HG03066 (cell line): ENCODE measurements around the gene NCAM2.

Experiments used
- ATAC-seq: cut with Tn5 transposase; IDR thresholded peaks from one replicate; pipeline ENCODE4 v1.9.1; 2021; ENCODE audit warnings: low read depth; ENCODE audit not compliant: unreplicated experiment

NCAM2 gene

DNA sequence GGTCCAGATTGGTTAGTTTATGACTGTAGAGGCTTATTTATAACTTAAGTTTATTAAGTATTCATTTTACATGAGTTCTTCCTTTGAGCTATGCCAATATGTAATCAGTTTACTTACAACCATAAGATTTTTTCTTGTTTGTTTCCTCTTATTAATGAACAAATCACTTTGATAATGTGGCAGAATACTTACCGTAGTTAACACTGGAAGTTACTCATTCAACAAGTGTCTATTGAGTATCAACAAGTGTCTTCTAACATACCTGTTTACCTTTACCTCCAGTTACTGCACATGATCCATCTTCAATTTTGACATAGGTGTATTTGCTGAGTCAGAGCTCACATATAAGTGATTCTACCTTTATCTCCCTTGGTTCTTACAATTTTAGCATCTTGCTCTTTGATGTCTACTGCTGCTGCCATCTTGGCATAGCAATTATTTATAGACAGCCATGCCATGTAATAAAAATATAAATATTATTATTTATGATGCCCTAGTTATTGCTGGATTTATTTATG, 205.7 kb downstream of the NCAM2 start:
- ATAC-seq: no peak

DNA sequence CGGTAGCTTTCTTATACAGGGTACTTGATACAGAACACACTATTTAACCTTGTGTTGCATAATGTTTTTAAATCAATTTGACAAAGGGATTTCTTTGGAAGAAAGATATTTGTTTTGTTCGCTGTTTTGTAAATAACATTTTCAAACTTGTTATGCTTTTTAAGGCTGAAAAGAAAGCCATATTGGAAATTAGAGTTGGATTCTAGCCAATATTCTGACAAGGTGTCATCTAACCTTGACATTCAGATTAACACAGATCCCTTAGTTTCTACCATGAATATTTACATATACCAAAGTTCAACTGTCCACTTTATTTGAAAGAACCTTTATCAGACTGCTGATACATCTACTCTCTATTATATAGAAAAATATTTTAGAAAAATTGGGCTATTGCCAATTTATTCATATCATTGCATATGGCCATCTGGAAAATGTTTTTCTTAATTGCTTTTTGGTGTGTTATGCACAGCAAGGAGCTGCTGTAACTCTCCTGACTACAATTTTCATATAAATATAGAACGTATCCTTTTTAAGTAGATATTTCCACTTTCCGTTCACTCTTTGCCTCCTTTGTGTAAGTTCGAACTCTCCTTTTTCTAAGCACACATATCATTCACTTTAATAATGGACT, 206.3 kb downstream of the NCAM2 start:
- no peak for ATAC-seq

DNA sequence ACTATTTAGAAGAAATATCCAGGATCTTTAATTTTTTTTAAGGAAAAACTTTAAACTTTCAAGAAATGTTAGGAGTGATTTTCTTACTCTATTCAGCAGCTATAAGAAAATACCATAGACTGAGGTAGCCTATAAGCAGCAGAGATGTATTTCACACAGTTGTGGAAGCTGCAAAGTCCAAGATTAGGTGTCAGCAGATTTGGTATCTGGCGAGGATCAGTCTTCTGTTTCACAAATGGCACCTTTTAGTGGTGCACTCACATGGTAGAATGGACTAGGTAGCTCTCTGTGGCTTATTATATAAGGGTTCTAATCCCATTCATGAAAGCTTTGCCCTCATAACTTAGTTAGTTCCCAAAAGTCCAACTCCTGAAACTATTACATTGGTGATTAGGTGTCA, 207.4 kb downstream of the NCAM2 start:
- ATAC-seq: no peak

DNA sequence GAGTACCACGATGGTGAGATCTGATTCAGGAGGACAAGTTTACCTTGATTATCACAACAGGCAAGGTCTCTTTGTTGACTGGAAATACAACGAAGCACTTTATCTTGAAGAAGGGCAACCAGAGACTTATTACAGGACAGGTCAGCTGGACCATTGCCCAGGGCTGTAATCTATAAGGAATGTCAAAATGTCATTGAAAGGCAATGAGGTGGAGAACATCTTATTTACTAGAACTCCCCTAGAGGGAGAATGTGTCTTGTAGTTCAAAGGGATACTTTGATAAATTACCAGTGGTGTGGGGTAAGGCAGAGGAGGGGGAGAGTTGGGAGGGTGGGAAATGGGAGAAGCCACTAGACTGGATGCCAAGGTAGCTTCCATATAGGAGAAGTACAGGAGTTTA, 212.3 kb downstream of the NCAM2 start:
- no peak for ATAC-seq

DNA sequence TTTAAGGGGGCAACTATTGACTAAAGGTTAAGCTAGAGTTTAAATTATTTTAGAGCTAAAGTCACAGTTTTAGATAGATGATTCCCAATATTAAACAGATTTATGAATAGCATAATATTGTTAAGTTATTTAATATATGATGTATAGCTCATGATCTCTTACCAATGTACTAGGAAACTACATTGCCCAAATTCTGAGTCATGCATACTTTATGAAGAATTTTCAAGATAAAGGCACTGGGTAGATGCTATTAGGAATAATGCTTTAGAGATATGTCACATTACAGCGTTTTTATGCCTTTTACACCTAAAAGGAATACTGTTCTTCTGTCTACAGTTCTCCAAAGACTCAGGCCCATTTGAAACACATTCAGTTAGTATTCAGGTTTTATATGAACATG, 215.1 kb downstream of the NCAM2 start:
- ATAC-seq: no peak

DNA sequence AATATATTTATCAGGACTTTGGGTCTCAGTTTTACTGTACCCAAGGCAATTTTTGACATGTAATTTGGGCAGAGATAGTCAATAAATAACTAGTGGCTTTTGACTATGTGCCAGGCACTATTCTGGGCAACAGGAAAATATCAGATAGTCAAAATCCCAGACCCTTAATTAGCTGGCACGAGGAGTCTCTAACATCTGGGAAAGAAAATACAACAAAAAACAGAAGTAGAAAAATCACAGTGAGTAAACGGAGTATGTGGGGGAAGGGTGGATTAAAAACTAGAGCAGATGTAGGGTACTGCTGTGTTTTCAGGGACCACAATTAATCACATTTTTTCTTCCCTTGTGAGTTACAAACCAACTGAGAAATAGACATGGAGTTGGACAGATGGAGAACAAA, 217.8 kb downstream of the NCAM2 start:
- no peak for ATAC-seq

DNA sequence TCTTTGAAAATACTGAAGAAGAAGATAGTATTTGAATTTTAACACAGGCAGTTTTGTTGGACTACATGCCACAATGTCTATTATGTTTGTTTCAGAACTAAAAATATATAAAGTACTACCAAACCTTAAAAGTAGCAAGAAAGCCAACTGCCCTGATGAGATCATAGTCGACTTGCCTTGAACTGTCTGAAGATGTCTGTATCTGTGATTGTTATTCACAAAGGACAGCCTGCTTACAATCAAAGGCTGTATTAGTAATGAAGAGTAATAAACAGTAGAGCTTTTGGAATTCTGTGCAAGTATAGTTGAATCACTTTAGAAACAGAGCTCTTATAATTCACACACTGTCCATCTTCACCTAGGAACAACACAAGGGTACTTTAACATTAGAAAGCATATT, 228.3 kb downstream of the NCAM2 start:
- no peak for ATAC-seq

DNA sequence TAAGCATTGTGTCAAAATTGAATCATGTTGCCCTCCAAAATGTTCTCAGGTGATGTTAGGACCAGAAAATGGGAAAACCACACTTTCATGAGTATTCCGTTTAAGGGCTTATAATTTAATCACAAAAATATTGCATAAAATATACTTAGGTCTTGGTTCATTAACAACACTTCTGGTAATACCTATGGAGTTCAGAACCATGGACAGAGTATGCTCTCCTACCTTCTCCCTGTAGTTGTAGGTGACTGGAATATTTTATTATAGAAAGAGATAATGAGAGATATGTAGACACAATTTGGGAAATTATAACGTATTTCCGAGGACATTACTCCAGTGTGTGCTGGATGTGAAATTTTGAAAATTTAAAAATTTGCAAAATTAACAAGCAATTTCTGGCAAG, 232.5 kb downstream of the NCAM2 start:
- ATAC-seq: no peak

DNA sequence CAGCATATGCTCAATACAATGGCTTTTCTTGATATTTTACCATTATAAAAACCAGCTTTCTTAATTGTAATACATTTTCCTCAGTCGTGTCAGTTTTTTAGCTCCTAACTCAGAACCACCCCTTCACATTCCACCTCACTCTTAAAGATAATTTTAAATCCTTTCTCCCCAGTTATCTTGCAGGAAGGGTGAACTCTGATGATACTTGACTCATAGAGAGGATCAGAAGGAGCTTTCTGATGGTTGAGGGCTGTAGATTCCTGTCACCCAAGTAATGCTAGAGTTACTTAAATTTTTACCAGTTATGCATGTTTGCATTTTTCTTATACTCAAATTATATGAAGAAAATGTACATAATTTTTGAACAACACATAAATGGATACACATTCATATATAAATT, 233.7 kb downstream of the NCAM2 start:
- no peak for ATAC-seq

DNA sequence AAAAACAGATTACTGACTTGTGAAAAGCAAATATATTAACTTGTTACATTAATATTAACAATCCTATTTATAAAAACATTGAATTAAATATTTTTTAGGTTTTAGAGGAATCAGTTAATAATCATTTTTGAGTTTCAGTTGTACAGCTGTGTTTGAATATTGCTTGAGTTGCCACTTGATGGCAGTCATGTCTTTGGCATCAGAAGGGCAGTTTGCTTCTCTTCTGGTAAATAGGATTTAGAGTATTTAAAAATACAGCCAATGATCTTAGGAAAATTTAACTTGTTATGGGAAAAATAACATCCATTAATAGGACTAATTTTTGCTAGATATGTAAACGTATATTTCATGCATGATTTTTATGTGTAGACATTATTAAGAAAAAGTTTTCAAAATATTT, 234.1 kb downstream of the NCAM2 start:
- no peak for ATAC-seq

DNA sequence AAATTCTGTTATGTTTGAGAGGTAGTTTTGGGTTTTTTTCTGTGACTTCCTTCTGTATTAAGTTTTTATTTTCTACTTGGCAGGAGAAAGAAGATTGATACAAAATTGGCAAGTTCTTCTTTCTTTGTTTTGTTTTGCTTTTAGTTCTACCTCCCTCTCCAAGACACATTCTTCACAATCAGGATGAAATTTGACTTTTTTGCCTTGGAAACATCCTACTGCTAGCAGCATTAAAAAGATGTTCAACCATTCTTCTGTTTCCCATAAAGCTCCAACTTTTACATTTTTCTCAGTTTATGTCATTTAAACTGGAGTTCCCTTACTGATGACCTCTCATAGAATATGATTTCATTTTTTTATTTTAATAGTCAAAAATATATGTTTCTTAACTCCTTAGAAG, 234.8 kb downstream of the NCAM2 start:
- ATAC-seq: no peak

DNA sequence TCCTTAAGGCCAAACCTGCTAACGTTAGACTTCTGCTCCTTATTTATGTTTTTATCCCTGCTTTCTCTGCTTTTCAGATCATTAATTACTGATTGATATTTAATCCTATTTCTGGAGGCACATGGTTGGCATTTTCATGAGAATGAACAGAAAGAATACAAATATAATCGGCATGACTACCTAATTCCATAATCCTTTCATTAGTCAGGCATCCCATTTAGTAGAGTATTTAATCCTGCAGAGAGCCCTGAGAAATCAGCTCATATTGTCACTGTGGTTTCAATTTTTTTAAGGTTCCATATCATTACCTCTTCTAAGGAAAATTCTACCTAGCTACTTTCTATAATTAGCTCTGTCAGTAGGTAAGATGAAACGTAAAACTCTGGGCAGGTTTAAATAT, 238.8 kb downstream of the NCAM2 start:
- ATAC-seq: no peak

DNA sequence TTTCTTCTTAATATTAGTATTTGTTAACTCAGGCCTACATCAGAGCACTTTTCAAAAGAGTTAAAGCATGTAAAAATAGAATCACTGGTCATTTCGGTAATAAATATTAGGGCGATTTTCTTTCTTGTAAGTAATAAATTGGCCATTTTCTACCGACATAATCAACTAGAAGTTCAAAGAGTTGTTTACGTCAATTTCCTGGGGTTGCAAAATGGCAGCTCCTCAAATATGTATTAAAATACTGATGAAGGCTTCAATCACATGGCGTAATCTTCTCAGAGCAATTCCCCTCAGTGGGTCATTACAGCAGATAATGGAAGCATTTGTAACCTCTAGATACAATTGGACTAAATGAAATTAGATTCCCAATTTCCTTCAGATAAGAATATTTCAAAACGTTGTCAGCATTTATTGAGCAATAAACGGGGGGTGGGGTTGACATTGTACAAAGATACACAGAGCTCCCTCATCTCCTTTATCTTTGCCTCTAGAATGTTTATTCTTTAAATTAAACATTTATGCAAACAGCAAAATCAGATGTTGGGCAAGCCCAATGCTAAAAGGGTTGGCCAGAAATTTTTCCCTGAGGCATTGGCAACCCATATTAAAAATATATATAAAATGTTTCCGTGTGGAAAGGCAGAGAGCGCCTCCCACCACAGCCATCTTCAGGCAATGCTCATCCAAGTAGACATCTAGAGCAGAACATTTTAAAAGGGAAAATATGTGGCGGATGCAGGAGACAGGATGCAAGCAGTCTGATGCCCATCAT, 240.6 kb downstream of the NCAM2 start:
- no peak for ATAC-seq

DNA sequence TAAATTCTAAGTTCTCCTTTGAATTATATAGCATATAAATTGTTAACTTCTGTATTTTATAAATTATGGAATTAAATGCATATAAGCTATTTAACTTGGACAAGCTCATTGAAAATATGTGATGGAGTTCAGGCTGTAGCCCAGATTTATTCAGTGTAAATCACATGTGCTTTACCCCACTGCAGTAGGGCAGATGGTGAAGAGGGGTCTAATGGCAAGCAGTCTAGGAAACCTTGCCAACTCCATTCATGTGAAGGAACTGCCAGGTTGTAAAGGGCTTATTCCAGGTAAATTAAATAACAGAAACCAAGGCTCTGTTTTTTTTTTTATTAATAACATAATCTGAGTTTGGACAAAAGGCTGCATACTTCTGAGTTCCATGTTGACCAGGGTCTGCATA, 243.2 kb downstream of the NCAM2 start:
- no peak for ATAC-seq

DNA sequence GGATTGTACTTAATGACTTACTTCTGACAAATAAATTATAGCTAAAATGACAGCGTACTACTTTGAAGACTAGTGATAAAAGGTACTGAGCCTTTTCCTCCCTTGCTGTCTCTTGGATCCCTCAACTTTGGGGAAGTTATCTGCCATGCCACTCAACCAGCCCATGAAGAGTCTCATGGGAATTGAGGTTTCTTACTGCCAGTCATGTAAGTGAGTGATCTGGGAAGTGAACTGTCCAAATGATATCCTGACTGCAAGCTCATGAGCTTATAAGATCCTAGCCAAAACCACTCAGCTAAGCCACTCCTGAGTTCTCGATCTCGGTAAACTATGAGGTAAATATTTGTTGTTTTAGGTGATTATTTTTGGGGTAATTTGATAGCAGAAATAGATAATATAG, 247.8 kb downstream of the NCAM2 start:
- no peak for ATAC-seq

DNA sequence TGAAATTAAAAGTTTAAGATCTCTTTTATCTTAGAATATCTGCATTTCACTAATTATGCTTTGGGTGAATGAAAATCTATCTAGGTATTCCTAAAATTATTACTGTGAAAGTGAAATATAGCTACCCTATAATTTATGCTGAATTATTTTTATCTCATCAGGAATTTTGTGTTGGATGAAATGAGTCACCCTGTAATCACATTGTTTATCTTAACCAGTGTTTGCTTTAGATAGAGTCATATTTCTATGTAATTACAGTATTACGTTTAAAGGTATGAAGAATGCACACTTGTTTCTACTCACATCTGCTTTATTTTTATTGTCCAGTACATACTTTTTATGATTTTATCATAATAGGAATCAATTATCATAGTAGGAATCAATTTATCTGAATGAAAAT, 249.2 kb downstream of the NCAM2 start:
- ATAC-seq: no peak

DNA sequence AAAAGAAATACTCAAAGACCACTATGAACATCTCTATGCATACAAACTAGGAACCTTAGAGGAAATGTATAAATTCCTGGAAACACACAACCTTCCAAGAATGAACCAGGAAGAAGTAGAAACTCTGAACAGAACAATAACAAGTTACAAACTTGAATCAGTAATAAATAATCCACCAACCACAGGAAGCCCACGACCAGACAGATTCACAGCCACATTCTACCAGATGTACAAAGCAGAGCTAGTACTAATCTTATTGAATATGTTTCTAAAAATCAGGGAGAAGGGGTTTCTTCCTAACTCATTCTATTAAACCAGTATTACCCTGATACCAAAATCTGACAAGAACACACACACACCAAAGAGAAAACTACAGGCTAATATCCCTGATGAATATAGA, 263.8 kb downstream of the NCAM2 start:
- no peak for ATAC-seq

DNA sequence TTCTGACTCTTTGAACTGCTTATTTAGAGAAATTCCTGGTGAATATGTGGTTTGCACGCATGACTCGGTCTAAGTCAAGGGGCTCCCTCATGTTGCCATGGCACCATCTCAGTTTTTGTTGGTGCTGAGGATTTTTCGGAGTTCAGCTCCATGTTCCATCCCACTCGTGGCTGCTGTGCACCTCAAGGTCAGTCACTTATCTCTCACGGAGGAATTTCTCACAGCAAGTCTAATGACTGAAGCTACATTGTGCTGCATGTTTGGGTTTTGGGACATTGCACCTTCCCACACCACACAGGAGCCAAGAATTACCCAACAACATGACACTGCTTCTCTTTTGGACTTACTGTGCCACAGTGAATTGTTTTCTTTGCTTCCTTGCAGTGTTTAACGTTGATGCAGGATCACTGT, 269.9 kb downstream of the NCAM2 start:
- no peak for ATAC-seq

DNA sequence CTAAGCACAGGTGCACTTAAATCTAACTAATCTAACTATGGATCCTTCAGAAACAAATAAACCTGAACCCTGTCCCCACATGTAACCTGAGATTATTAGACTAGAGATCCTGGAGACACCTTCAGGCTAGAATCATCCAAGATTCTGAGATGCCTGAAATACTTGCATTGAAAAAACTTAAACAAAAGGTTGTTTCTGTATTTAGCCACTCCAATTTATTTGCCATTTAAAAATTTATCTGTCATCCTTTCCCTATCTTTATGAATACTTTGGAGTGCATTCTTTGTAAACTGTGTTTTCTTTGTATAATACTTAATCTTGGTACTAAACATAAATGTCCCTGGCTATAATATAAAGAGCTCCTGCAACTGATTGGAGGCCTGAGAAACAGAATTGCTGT, 270.7 kb downstream of the NCAM2 start:
- ATAC-seq: no peak

DNA sequence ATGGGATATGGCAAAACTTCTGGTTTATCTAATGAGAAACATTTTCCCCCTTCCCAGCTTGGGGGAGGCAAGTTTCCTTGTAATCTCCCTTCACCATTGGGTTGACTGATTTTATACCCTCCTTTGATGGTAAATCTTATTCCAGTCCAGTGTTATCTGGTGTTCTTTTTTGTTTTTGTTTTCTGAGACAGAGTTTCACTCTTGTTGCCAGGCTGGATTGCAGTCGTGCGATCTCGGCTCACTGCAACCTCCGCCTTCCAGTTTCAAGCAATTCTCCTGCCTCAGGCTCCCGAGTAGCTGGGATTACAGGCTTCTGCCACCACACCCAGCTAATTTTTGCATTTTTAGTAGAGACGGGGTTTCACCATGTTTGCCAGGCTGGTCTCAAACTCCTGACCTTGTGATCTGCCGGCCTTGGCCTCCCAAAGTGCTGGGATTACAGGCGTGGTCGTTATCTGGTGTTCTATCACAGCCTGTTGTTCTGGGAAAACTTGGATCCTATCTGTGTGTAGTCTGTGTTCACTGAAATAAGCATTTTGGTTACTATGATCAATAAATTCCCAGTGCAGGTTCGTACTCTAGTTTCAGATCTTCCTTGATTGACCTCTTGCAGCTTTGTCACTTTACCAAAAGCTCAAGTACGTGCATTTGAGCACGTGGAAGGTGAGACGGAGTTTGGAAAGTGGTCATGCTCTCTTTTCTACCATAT, 281.1 kb downstream of the NCAM2 start:
- ATAC-seq: no peak

DNA sequence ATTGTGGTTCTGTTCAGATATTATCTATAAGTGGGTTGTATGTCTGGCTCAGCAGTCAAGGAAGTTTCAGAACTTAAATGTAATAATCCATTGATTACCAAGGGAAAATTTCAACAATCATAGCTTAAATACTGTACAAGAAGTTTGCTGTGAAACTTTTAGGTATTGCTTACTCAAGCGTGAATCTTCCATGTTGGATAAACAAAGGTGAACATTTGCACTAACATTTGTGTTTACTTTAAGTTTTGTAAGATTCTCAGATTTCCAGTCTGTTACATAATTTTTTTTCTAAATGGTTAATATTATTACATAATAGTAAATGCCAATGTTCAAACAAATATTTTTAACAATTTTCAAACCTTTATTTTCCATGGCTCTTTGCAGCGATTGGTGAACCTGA, 285.6 kb downstream of the NCAM2 start:
- no peak for ATAC-seq
